H1 (cell line): ENCODE results near the gene CCDC71. TPM values are rescaled to one million over a fixed set of nuclear protein-coding genes. Genes with fewer than 3 reads are reported as not detected.

Source experiments
- CTCF ChIA-PET: fragments of 300-600 bp; sonication (Branson Sonifier 250); formaldehyde crosslinking; loops from one replicate; lab custom pipeline; 2021; ENCODE audit not compliant: partially characterized antibody; lab: Charles Lee
- POLR2A ChIA-PET: fragments of 300-600 bp; sonication (Branson Sonifier 250); formaldehyde crosslinking; loops from one replicate; lab custom pipeline; 2021; ENCODE audit warnings: inconsistent platforms; ENCODE audit not compliant: partially characterized antibody; lab: Charles Lee
- DNase-seq, 2 experiments: peaks; one replicate each; pipeline versions ENCODE4 v3.0.0 to v3.0.0-alpha.2; 2010 to 2022; ENCODE audit warnings: low spot score in 2 of 2, low read depth in 1 of 2, mixed read lengths in 1 of 2
- FAIRE-seq: peaks from 2 replicates; lab custom pipeline; 2011; peaks lifted over from hg19 to GRCh38; lab: Jason Lieb, UNC
- H2AFZ ChIP-seq: 2 replicates; pipeline ENCODE4 v1.8.1; 2012; ENCODE audit warnings: low read length, inconsistent platforms
- H2AK5ac ChIP-seq: 2 replicates; pipeline ENCODE4 v1.6.1; 2013; ENCODE audit warnings: low read depth, low read length
- H2BK120ac ChIP-seq: replicated peaks from 2 replicates; pipeline ENCODE3; 2013; ENCODE audit warnings: low read depth, low read length, inconsistent platforms
- H2BK12ac ChIP-seq: 2 replicates; pipeline ENCODE4 v1.6.1; 2013; ENCODE audit warnings: low read depth, low read length
- H2BK15ac ChIP-seq: 2 replicates; pipeline ENCODE4 v1.6.1; 2013; ENCODE audit warnings: low read length
- H2BK20ac ChIP-seq: 2 replicates; pipeline ENCODE4 v1.6.1; 2013; ENCODE audit warnings: low read length
- H2BK5ac ChIP-seq: 2 replicates; pipeline ENCODE4 v1.6.1; 2013; ENCODE audit warnings: low read depth, low read length
- H3K14ac ChIP-seq: 2 replicates; pipeline ENCODE4 v1.6.1; 2013; ENCODE audit warnings: inconsistent platforms; ENCODE audit not compliant: insufficient read length
- H3K18ac ChIP-seq: 2 replicates; pipeline ENCODE4 v1.6.1; 2013; ENCODE audit warnings: low read length; ENCODE audit errors: extremely low read depth
- H3K23ac ChIP-seq: 2 replicates; pipeline ENCODE4 v1.6.1; 2013; ENCODE audit warnings: inconsistent platforms; ENCODE audit not compliant: insufficient read length
- H3K23me2 ChIP-seq: 2 replicates; pipeline ENCODE4 v1.6.1; 2013; ENCODE audit warnings: low read depth, low read length
- H3K27ac ChIP-seq: 2 replicates; pipeline ENCODE4 v1.6.1; 2011; ENCODE audit warnings: low read depth, low read length, inconsistent platforms
- H3K27me3 ChIP-seq, 4 experiments: replicated peaks in 1 of 4; 1 replicate in 1 of 4; 2 replicates in 3 of 4; pipeline versions ENCODE4 v1.6.1 to v1.8.1; 2011 to 2013; ENCODE audit warnings: low read length in 3 of 4, mild to moderate bottlenecking in 3 of 4, inconsistent platforms in 2 of 4, mixed read lengths in 2 of 4, moderate library complexity in 1 of 4; ENCODE audit not compliant: control insufficient read depth in 3 of 4, insufficient read depth in 3 of 4; ENCODE audit errors: extremely low read depth in 1 of 4
- H3K36me3 ChIP-seq, 4 experiments: 2 replicates each; pipeline versions ENCODE4 v1.6.1 to v1.8.1; 2011 to 2013; ENCODE audit warnings: mild to moderate bottlenecking in 4 of 4, low read length in 3 of 4, moderate library complexity in 2 of 4, control low read depth in 1 of 4, inconsistent platforms in 1 of 4; ENCODE audit not compliant: insufficient read depth in 4 of 4, control insufficient read depth in 2 of 4
- H3K4ac ChIP-seq: replicated peaks from 2 replicates; pipeline ENCODE3; 2013; ENCODE audit warnings: low read length, low read depth, mixed read lengths, inconsistent platforms; ENCODE audit not compliant: insufficient read length
- H3K4me1 ChIP-seq, 4 experiments: replicated peaks in 1 of 4; 1 replicate in 1 of 4; 2 replicates in 3 of 4; pipeline versions ENCODE4 v1.6.1 to v1.8.1; 2011 to 2013; ENCODE audit warnings: low read length in 3 of 4, inconsistent platforms in 2 of 4, mixed read lengths in 1 of 4; ENCODE audit not compliant: insufficient read depth in 4 of 4, control insufficient read depth in 3 of 4
- H3K4me2 ChIP-seq, 2 experiments: 2 replicates each; pipeline versions ENCODE4 v1.6.1 to v1.8.1; 2011 to 2013; ENCODE audit warnings: low read depth in 2 of 2, low read length in 2 of 2, control low read depth in 1 of 2, inconsistent platforms in 1 of 2, mild to moderate bottlenecking in 1 of 2; ENCODE audit not compliant: insufficient read depth in 1 of 2
- H3K4me3 ChIP-seq, 4 experiments: fragments of 200-600, 300-600 bp in 1 of 4; sonication (generic), shearing (Covaris generic), sonication (Bioruptor Twin) in 1 of 4; 2 replicates each; pipeline versions ENCODE4 v1.5.1 to v1.8.1; 2011 to 2016; ENCODE audit warnings: low read length in 4 of 4, low read depth in 3 of 4, control low read depth in 2 of 4, inconsistent platforms in 2 of 4, mild to moderate bottlenecking in 2 of 4, mixed read lengths in 1 of 4, moderate library complexity in 1 of 4; ENCODE audit not compliant: insufficient read depth in 2 of 4; ENCODE audit errors: extremely low read depth in 1 of 4
- H3K56ac ChIP-seq: replicated peaks from 2 replicates; pipeline ENCODE3; 2013; ENCODE audit warnings: low read depth, mild to moderate bottlenecking, mixed read lengths, low read length, inconsistent platforms; ENCODE audit not compliant: insufficient read length
- H3K79me1 ChIP-seq: 2 replicates; pipeline ENCODE4 v1.6.1; 2013; ENCODE audit warnings: low read depth, low read length, control low read depth
- H3K79me2 ChIP-seq, 2 experiments: 2 replicates each; pipeline versions ENCODE4 v1.6.1 to v1.8.1; 2012 to 2013; ENCODE audit warnings: low read length in 2 of 2, mild to moderate bottlenecking in 2 of 2, inconsistent platforms in 1 of 2; ENCODE audit not compliant: insufficient read depth in 2 of 2, control insufficient read depth in 1 of 2
- H3K9ac ChIP-seq, 4 experiments: replicated peaks in 1 of 4; 1 replicate in 1 of 4; 2 replicates in 3 of 4; pipeline versions ENCODE4 v1.6.1 to v1.8.1; 2011 to 2013; ENCODE audit warnings: low read depth in 3 of 4, low read length in 3 of 4, control low read depth in 2 of 4, mild to moderate bottlenecking in 2 of 4, moderate library complexity in 2 of 4, inconsistent platforms in 1 of 4; ENCODE audit errors: extremely low read depth in 1 of 4
- H3K9me3 ChIP-seq, 2 experiments: 2 replicates each; pipeline versions ENCODE4 v1.6.1 to v1.8.1; 2012 to 2013; ENCODE audit warnings: mild to moderate bottlenecking in 2 of 2, moderate library complexity in 2 of 2, control low read depth in 1 of 2, inconsistent platforms in 1 of 2, low read depth in 1 of 2, low read length in 1 of 2, mixed read lengths in 1 of 2; ENCODE audit not compliant: insufficient read depth in 2 of 2
- H4K20me1 ChIP-seq, 2 experiments: replicated peaks in 1 of 2; 2 replicates each; pipeline versions ENCODE3 to v1.8.1; 2011 to 2013; ENCODE audit warnings: inconsistent platforms in 2 of 2, low read length in 2 of 2, mild to moderate bottlenecking in 1 of 2; ENCODE audit not compliant: insufficient read depth in 2 of 2, control insufficient read depth in 1 of 2
- H4K5ac ChIP-seq: 2 replicates; pipeline ENCODE4 v1.6.1; 2013; ENCODE audit warnings: low read length, low read depth, mixed read lengths, inconsistent platforms; ENCODE audit not compliant: insufficient read length
- H4K8ac ChIP-seq: 2 replicates; pipeline ENCODE4 v1.8.0; 2013; ENCODE audit warnings: mild to moderate bottlenecking, moderate library complexity, low read length, inconsistent platforms; ENCODE audit not compliant: insufficient read depth; ENCODE audit errors: extremely low read depth
- H4K91ac ChIP-seq: replicated peaks from 2 replicates; pipeline ENCODE3; 2013; ENCODE audit warnings: low read length, mixed read lengths, inconsistent platforms; ENCODE audit not compliant: insufficient read length
- ATF2 ChIP-seq: IDR thresholded peaks from 2 replicates; pipeline ENCODE4 v1.6.1; 2012; ENCODE audit warnings: low read length, inconsistent platforms
- BCL11A ChIP-seq, 2 experiments: IDR thresholded peaks; one replicate each; pipeline ENCODE4 v1.6.1; 2011; ENCODE audit warnings: low read depth in 2 of 2, low read length in 2 of 2, mild to moderate bottlenecking in 2 of 2
- CBX5 ChIP-seq: fragments of 300-800, 300-1000 bp; sonication (generic); IDR thresholded peaks from 2 replicates; pipeline ENCODE4 v1.7.1; 2016; ENCODE audit warnings: antibody characterized with exemption, low read length, low read depth
- CTCF ChIP-seq, 3 experiments: IDR thresholded peaks; 1 replicate in 2 of 3; 2 replicates in 1 of 3; pipeline versions ENCODE4 v1.5.1 to v1.6.1; 2011; ENCODE audit warnings: low read length in 3 of 3, mild to moderate bottlenecking in 3 of 3, inconsistent platforms in 2 of 3, low read depth in 1 of 3, moderate library complexity in 1 of 3; ENCODE audit not compliant: insufficient read depth in 1 of 3; ENCODE audit errors: control extremely low read depth in 1 of 3
- KDM1A ChIP-seq: fragments of 200-600, 300-600 bp; sonication (generic); IDR thresholded peaks from 2 replicates; pipeline ENCODE4 v1.7.1; 2016; ENCODE audit warnings: mild to moderate bottlenecking, low read length, borderline replicate concordance
- MAX ChIP-seq: IDR thresholded peaks from 2 replicates; pipeline ENCODE4 v1.6.1; 2012; ENCODE audit warnings: inconsistent platforms
- SIRT6 ChIP-seq: IDR thresholded peaks from one replicate; pipeline ENCODE4 v1.7.1; 2012; ENCODE audit warnings: low read length, inconsistent platforms
- SRF ChIP-seq: IDR thresholded peaks from 2 replicates; pipeline ENCODE4 v1.6.1; 2011; ENCODE audit warnings: mild to moderate bottlenecking, low read depth, low read length, moderate library complexity
- TBP ChIP-seq: IDR thresholded peaks from 2 replicates; pipeline ENCODE4 v1.6.1; 2011; ENCODE audit warnings: low read depth, low read length, improper control_type of control experiment
- WGBS, 2 experiments: shearing (Covaris generic) in 1 of 2; methylation state at CpG; one replicate each; pipeline versions ENCODE4 v1.1.6 to v1.1.7; 2013 to 2015; ENCODE audit warnings: low lambda C conversion rate in 2 of 2, mixed read lengths in 2 of 2, inconsistent platforms in 1 of 2, low coverage in 1 of 2, missing lambda C conversion rate in 1 of 2; ENCODE audit not compliant: insufficient replicate concordance in 2 of 2, insufficient coverage in 1 of 2, insufficient read length in 1 of 2; ENCODE audit errors: extremely low coverage in 1 of 2, missing lambda C conversion rate in 1 of 2; 5-methylcytosine and 5-hydroxymethylcytosine counted together
- polyA plus RNA-seq, 7 experiments: library from polyadenylated mRNA; depleted of rRNA in 3 of 7; stranded (reverse) in 5 of 7; unstranded in 2 of 7; fragments of >200 nt in 5 of 7; fragments of 200-250 nt in 2 of 7; gene quantifications; 1 replicate in 5 of 7; 2 replicates in 1 of 7; 4 replicates in 1 of 7; pipeline versions ENCODE4 v1.2.1 to v1.2.3, GENCODE V29; 2011 to 2013; ENCODE audit warnings: missing spikeins in 2 of 7, mixed read lengths in 2 of 7
- total RNA-seq: library from RNA; stranded (reverse); fragmentation: NEBNext Ultra II Directional; extraction: Animal tissue kit (Norgen Biotek cat#: 25700); gene quantifications from 2 replicates; pipeline ENCODE4 v1.2.1, GENCODE V29; 2021

The CCDC71 gene
- total and polyA plus RNA-seq, 2 of the 8 experiments (the other 6 are each of a cell fraction or from before 2014, with no cell fraction given): 26.7 to 57.4 TPM

GRCh38 chr3:49158792-49159191 lies 7.3 kb downstream of the CCDC71 start:
- Histone ChIP-seq H2BK5ac (no peak overlapping the region), H4K8ac (no peak overlapping the region), H3K18ac (no peak overlapping the region), H3K9ac (no peak overlapping the region), H2AFZ (no peak overlapping the region), H3K4me2 (no peak overlapping the region), H3K23me2 (no peaks in the 10 kb centered on the region), H4K91ac (no peak overlapping the region), H4K5ac (no peak overlapping the region), H3K4me1 (no peaks in the 10 kb centered on the region), H3K4ac (no peak overlapping the region), H3K14ac (no peak overlapping the region), H3K27ac (no peak overlapping the region), H2BK120ac (no peak overlapping the region), H4K20me1 (peaks cover 3 to 18% of the 10 kb centered on the region in 2 experiments), H3K79me2 (peaks cover 0 to 3% of the 10 kb centered on the region in 2 experiments; a peak in 1 of 4 replicates), H3K56ac (no peak overlapping the region), H2BK20ac (no peak overlapping the region), H2BK12ac (0 out of 2 replicates have a peak overlapping the region, but pooled peaks have one; percentile 27), H3K23ac (no peak overlapping the region), H3K27me3 (no peaks in the 10 kb centered on the region), H3K4me3 (no peak overlapping the region), H3K79me1 (peaks cover 10% of the 10 kb centered on the region), H3K9me3 (no peaks in the 10 kb centered on the region), H2BK15ac (no peak overlapping the region), H3K36me3 (peaks cover 5 to 13% (median 8%) of the 10 kb centered on the region in 4 experiments), H2AK5ac (no peak overlapping the region)
- ChIA-PET CTCF (interaction anchor here (0.5 to 5.1 kb wide), 18 partner anchors 10 to 400 kb away, joined by 3 to 43 read pairs (median 6); partner anchors contain the start of genes CCDC71, KLHDC8B, LAMB2 and QARS1), POLR2A (interaction anchor here (0.6 to 1.6 kb wide), 8 partner anchors 9 to 154 kb away, joined by 3 to 6 read pairs (median 4); partner anchors contain the start of gene LAMB2)
- no peak for FAIRE-seq
- WGBS, 2 experiments: 89% methylated on average over 2 of the region's 2 CpGs; no CpG with 5 or more reads in 1 of the 2 experiments
- DNase-seq: no peak
- no peak for TF ChIP-seq MAX
- no peak for TF ChIP-seq CTCF (IDR thresholded peaks at IDR 0.05; ENCODE audit: control extremely low read depth in 1 of 3, insufficient read depth in 1 of 3, low read depth in 1 of 3, low read length in 3 of 3)
- TF ChIP-seq CBX5: no peak
- TF ChIP-seq ATF2: no peak
- no peak for TF ChIP-seq SIRT6
- no peak for TF ChIP-seq KDM1A
- no peak for TF ChIP-seq SRF
- no peak for TF ChIP-seq BCL11A (IDR thresholded peaks at IDR 0.05; ENCODE audit: low read depth in 2 of 2, low read length in 2 of 2)
- no peak for TF ChIP-seq TBP
